ENCODE data around the gene CRACR2A.

The CRACR2A gene

DNA sequence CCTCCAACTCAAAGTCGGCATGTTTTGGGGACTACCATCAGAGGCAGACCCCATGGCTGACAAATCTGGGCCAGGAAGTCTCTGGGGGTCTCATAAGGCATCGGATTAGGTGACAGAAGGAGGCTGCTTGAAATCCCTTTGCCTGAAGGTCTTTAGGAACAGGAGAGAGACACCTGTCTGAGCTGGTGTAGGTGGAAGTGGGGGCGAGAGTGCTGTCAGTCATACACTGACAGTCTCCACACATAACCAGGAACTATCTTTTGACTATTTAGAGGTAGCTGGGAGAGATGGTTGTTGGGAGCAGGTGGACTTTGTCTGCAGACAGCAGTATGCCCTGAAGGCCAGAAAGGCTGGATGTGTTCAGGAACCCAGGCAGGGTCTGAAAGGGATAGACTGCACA is 163.2 kb downstream of the CRACR2A start:
- no peak for DNase-seq

DNA sequence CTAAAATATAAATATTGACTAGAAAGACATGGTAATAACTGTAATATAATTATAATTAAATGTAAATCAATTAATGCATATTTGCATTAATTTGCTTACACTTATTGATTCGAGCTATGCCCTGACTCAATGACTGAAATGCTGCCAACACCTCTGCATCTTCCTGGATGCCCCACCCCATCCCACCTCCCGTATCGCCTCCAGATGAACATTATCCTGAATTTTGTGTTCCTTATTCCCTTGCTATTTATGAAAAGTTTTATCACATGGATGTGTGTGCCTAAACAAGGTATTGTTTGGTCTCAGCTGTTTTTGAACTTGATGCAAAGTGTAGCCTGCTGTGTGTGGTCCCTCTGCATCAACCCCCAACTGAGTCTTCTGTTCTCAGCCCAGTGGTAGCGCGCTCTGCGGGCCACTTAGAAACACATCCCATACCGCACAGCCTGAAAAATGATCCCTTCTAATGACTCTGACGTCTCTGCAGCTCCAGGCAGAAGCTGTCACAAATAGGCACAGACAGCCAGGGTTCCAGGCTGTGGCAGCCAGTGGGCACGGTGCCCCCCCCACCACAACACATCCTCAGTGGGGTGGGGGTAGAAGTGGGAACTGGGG is 165.4 kb downstream of the CRACR2A start:
- DNase-seq, result no peak

DNA sequence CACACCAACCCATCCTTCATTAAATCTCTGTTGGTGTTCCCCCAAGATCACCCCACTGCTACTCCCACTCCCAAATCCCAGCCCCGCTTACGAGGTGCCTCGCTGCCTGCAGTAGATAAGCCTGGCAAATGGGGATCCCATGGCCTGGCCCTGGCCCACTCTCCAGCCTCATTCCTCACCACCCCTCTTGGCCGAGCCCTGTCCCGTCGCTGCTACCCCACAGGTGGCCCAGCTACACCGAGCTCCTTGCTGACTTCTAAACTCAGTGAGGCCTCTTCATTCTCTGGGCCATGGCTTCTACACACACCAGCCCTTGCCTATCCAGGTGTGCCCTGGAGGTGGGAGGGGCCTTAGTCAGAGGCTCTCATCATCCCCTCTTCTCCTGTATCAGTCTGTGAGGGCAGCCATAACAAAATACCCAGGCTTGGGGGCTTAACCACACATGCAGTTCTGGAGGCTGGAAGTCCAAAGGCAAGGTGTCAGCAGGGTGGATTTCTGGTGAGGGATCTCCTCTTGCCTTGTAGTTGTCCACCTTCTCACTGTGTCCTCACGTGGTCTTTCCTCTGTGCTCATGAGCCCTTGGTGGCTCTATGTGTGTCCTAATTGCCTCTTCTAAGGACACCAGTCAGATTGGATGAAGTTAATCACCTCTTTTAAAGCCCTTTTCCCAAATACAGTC is 169.1 kb downstream of the CRACR2A start:
- DNase-seq, result no peak

DNA sequence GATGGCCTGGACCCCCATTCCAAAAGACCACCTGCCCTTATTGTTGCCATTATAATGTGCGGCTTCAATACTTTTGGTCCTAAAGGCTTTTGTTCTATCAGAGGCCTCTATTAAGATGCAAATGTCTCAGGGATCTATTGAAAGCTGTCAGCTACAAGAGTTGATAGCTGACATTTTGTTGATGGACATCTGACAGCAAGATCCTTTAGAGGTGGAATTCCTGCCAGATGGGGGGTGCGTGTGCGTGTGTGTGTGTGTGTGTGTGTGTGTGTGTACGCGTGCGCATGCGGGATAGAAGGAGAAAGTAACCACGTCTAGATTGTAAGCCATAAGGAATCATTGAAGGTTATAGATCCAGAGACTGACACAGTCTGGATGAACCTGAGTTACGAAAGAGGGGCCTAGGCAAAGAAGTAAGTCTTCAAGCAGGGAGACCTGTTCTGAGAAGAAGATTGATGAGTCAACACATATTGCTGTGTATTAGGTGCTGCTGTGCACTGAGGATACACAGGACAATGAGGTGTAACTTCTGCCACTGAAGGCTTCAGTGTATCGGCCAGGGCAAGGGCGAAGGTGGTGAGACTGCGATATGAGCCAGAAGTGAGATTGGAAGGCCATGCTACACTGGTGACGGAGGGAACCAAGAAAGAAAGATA is 172.7 kb downstream of the CRACR2A start:
- no peak for DNase-seq

DNA sequence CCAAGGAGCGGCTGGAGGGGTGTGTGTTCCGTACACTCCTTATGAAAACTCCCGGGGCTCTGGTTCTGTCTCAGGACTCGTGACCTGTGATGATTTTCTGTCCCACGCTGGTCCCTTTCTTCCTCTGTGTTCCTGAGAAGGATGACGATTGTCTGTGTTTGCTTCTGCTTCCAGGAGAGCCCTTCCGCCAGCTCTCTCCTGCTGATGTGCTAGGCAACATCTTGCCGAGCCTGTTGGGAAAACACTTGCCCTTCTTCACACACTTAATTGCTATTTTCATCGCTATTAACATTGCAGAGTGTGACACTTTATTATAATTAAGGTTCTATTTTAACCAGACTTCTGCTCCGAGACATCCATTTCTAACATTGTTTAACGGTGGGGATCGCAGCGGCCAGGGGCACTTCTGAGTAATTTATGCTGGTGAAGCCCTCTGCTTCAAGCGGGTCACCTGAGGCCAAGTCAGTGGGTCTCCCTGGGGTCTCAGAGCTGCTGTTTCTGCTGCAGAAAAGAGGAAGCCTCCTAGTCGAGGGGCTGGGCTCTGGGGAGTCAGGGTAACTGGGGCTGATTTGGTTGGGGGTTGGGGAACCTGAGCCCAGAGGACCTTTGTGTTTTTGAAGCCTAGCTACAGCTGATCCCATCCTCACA is 173.3 kb downstream of the CRACR2A start:
- DNase-seq, result no peak

DNA sequence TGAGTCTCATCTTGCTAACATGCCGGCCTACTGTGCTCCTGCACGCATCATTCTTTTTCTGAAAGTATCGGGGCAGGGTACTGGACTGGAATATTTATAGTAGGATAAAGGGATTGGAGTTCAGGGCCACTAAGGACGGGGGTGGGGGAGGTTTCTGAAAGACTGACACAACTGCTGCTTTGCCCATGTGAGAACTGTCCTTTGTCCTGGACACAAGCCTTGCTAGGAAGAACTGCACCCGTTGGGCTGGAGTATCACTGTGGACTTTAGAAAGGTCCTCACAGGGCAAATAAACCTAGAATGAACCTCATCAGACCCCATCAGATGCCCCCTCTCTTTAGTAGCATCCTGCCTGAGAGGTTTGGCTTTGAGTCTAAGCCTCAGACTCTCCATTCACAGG is 174.4 kb downstream of the CRACR2A start:
- no peak for DNase-seq

DNA sequence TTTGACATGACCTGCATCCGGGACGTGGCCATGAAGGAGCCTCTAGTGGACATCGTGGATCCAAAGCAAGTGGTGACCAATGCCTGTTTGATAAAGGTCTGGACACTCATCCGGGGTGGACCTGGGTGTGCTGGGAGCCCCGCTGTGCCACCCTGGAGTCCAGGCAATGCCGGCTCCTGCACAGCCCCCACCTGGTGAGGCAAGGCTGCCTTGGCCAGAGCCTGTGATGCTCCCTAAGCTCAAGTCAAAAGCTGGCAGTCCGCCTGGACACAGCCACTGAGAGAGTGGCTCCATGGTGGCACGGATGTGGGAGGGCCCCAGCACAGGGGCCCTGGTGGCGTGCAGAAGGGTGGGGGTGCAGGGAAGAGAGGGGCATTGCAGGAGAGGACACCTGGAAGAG is 176.0 kb downstream of the CRACR2A start:
- DNase-seq, result no peak

DNA sequence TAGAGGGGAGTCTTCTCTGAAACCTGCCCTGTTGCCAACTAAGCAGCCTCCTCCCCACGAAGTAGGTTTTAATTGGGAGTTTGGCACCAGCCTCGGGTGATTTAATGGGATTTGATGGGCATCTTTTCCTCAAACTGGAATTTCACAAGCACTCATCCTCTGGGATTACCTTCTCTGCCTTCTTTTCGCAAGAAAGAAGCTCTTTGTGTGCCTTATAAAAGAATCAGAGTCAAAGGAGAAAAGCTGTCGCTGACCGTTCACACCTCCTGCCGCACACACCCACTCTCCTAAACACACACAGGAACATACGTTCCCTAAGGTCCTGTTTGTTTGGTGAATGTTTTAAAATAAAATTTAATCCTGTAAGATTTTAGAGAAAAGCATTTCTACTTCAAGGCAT is 177.9 kb downstream of the CRACR2A start:
- no peak for DNase-seq

DNA sequence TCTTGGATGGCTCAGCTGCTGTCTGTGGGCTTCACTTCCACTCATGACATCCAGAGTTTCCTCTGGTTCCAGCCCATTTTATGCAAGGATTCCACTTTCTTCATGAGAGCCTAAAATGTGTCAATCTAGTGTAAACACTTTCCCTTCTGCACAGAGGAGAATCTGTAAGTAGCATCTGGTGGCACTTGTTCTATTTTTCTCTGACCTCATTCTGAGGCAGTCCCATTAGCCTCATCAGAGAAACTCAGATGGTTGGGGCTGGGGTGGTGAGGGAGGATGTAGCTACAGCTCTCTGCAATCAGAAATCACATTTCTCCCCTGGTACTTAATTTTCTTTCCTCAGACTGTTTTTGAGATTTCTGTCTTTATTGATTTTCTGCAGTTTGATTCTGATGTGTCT is 180.3 kb downstream of the CRACR2A start:
- DNase-seq, result no peak

DNA sequence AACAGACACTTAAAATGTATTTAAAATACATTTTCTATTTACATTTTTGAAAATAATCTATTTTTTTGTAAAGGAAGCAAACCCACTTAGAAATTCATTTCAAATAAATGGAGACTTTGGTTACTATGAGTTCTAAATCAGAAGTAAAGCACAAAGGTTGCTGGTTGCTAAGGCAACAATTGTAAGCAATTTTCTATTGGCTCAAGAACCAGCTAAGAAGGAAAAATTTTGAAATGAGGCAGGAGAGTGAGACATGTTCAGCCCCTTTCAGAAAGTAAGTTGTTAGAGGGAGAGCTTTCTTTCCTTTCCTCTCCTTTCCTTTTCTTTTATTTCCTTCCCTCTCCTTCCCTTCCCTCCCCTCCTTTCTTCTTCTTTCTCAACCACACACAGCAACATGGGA is 181.2 kb downstream of the CRACR2A start:
- no peak for DNase-seq

DNA sequence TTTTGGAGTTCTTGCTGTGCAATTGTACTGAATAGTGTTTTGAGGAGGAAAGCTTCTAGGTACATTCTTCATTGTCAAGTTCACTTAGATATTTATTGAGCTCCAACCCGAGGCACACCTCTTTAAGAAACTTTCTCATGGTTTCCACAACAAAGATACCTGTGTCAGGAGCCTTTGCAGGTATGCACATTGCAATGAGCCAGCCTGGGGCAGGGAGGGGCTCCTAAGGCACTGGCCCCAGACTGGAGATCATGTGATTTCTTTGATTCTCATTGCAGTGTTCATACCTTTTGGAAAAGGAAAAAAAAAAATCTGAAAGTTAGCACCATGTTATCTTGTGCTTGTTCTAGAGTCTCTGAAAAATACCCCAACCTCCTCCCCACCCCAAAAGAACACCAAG is 181.6 kb downstream of the CRACR2A start:
- no peak for DNase-seq

DNA sequence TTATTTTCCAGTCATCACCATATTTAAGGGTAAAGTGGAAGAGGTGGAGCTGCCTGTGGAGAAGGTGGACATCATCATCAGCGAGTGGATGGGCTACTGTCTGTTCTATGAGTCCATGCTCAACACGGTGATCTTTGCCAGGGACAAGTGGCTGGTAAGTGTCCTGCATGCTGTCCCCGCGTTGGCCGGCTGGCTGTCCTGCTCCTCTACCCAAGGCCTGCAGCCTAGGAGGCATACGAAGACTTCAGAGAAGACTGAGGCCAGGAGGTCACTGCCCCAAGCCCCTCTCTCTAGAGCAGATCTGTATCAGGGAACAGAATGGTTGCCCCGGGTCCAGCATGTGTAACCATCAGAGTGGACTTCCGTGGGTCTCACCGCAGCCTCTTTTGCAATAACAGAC is 184.2 kb downstream of the CRACR2A start:
- no peak for DNase-seq

DNA sequence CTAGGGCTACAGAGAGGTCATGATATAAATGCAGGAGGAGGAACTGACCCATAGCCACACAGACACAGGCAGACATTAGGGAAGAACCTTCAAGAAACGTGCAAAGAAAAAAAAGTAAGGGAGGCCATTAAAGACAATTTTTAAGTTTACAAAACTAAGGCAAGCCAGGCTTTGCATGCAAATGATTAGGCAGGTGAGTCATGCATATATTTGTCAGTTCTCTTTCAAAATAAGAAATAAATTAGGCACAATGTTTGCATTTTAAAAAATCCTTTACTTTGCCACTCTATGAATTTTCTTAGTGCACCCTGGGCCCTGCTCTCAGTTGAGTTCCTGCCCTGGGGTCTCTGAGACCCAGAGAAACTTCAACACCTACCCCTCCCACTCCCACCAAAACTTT is 186.9 kb downstream of the CRACR2A start:
- no peak for DNase-seq
